Activated T-cell treated with anti-CD3 and anti-CD28 coated beads for 4 hours (primary cell): ENCODE measurements around the gene CTNND2.

ENCODE experiments used
- DNase-seq: peaks from one replicate; pipeline ENCODE4 v3.0.0-alpha.2; 2020

Gene CTNND2

GRCh38 chr5:11777096-11777495 is 127.2 kb downstream of the CTNND2 start:
- no peak for DNase-seq

GRCh38 chr5:11770310-11770709 is 133.9 kb downstream of the CTNND2 start:
- no peak for DNase-seq

- no peak for DNase-seq
Observed at GRCh38 chr5:11760934-11761603, 143.2 kb downstream of the CTNND2 start.

- no peak for DNase-seq
Observed at GRCh38 chr5:11758321-11758720, 145.9 kb downstream of the CTNND2 start.

- no peak for DNase-seq
Observed at GRCh38 chr5:11757661-11758060, 146.6 kb downstream of the CTNND2 start.

GRCh38 chr5:11737010-11737409 is 167.2 kb downstream of the CTNND2 start:
- no peak for DNase-seq

GRCh38 chr5:11734369-11734768 is 169.9 kb downstream of the CTNND2 start:
- DNase-seq: no peak

- DNase-seq: no peak
Observed at GRCh38 chr5:11733840-11734192, 170.4 kb downstream of the CTNND2 start.

GRCh38 chr5:11733185-11733839 is 170.9 kb downstream of the CTNND2 start:
- no peak for DNase-seq

GRCh38 chr5:11724940-11725339 is 179.3 kb downstream of the CTNND2 start:
- DNase-seq: no peak

GRCh38 chr5:11719888-11720481 is 184.3 kb downstream of the CTNND2 start:
- DNase-seq: no peak

GRCh38 chr5:11715461-11716196 is 188.6 kb downstream of the CTNND2 start:
- no peak for DNase-seq

GRCh38 chr5:11711932-11712331 is 192.3 kb downstream of the CTNND2 start:
- no peak for DNase-seq

- DNase-seq: no peak
Observed at GRCh38 chr5:11709021-11709420, 195.2 kb downstream of the CTNND2 start.

GRCh38 chr5:11704916-11705315 is 199.3 kb downstream of the CTNND2 start:
- no peak for DNase-seq

GRCh38 chr5:11700391-11700790 is 203.9 kb downstream of the CTNND2 start:
- DNase-seq: no peak

GRCh38 chr5:11692636-11693035 is 211.6 kb downstream of the CTNND2 start:
- no peak for DNase-seq

- no peak for DNase-seq
Observed at GRCh38 chr5:11687498-11687897, 216.7 kb downstream of the CTNND2 start.

GRCh38 chr5:11684607-11685006 is 219.6 kb downstream of the CTNND2 start:
- DNase-seq: no peak

- DNase-seq: no peak
Observed at GRCh38 chr5:11683666-11684065, 220.6 kb downstream of the CTNND2 start.

- no peak for DNase-seq
Observed at GRCh38 chr5:11681796-11682195, 222.4 kb downstream of the CTNND2 start.

- DNase-seq: no peak
Observed at GRCh38 chr5:11679676-11680075, 224.6 kb downstream of the CTNND2 start.

GRCh38 chr5:11675184-11675583 is 229.1 kb downstream of the CTNND2 start:
- no peak for DNase-seq
